ENCODE results near the gene PPP2R5E. TPM values are rescaled to one million over a fixed set of nuclear protein-coding genes. Genes with fewer than 3 reads are reported as not detected.

The PPP2R5E gene
- total and polyA plus RNA-seq, 2 of the 8 experiments (the other 6 are each of a cell fraction or from before 2014, with no cell fraction given) = 6.8 to 64.6 TPM

- no peak for TF ChIP-seq RXRA (IDR thresholded peaks at IDR 0.05; ENCODE audit: insufficient read depth, low read depth, low read length)
- TF ChIP-seq JUN (IDR thresholded peaks at IDR 0.05; ENCODE audit: low read depth, low read length) = no peak
- TF ChIP-seq ATF3 (IDR thresholded peaks at IDR 0.05; ENCODE audit: insufficient read depth, low read depth, low read length) = no peak
- TF ChIP-seq SAP30 (IDR thresholded peaks at IDR 0.05; ENCODE audit: insufficient read depth, insufficient replicate concordance, low read length) = no peak
- TF ChIP-seq ASH2L (IDR thresholded peaks at IDR 0.05; ENCODE audit: low read length) = no peak
- no peak for TF ChIP-seq HDAC2 (IDR thresholded peaks at IDR 0.05; ENCODE audit: borderline replicate concordance in 1 of 2, low read depth in 2 of 2, low read length in 2 of 2)
- TF ChIP-seq CTCF (IDR thresholded peaks at IDR 0.05; ENCODE audit: control extremely low read depth in 1 of 3, insufficient read depth in 1 of 3, low read depth in 1 of 3, low read length in 3 of 3) = no peak
- TF ChIP-seq TCF12 (IDR thresholded peaks at IDR 0.05; ENCODE audit: low read depth, low read length) = no peak
Measured at GRCh38 chr14:63492391-63492790, 50.8 kb downstream of the PPP2R5E start (continued).

Measured in H1 (cell line).